IPS DF 6.9 (cell line): ENCODE measurements around the gene CUTC.
"Not testable (repeated sequence)": the region's sequence is repeated elsewhere in the genome, so short reads cannot be mapped to it uniquely, and the experiment has no call there.

Experiments
- DNase-seq: peaks from one replicate; pipeline ENCODE4 v3.0.0-alpha.2; 2013; ENCODE audit warnings: low read depth, low spot score
- H3K27ac ChIP-seq: one replicate; pipeline ENCODE4 v1.5.1; 2013; ENCODE audit warnings: low read length, control low read depth
- H3K27me3 ChIP-seq: 2 replicates; pipeline ENCODE4 v1.6.1; 2013; ENCODE audit warnings: mild to moderate bottlenecking, low read length; ENCODE audit not compliant: control insufficient read depth, insufficient read depth
- H3K36me3 ChIP-seq: 2 replicates; pipeline ENCODE4 v1.6.1; 2013; ENCODE audit warnings: low read length; ENCODE audit not compliant: control insufficient read depth, insufficient read depth
- H3K4me1 ChIP-seq: 2 replicates; pipeline ENCODE4 v1.6.1; 2013; ENCODE audit warnings: low read length; ENCODE audit not compliant: control insufficient read depth, insufficient read depth
- H3K4me3 ChIP-seq: 2 replicates; pipeline ENCODE4 v1.5.1; 2013; ENCODE audit warnings: mild to moderate bottlenecking, low read length
- H3K9me3 ChIP-seq: 2 replicates; pipeline ENCODE4 v1.6.1; 2013; ENCODE audit warnings: low read length, inconsistent platforms; ENCODE audit not compliant: control insufficient read depth, insufficient read depth
- WGBS: extraction: QIAGEN DNeasy Blood & Tissue Kit; methylation state at CpG from one replicate; pipeline ENCODE4 v1.1.7; 2013; ENCODE audit warnings: mixed read lengths, missing lambda C conversion rate; ENCODE audit not compliant: insufficient read length, insufficient coverage; 5-methylcytosine and 5-hydroxymethylcytosine counted together

Gene CUTC

GRCh38 chr10:99709480-99710229 lies 22.4 kb upstream of the CUTC start:
- peak; percentile 0 for DNase-seq
- Histone ChIP-seq H3K4me3 (no peak overlapping the region), H3K9me3 (no peaks in the 10 kb centered on the region), H3K4me1 (no peaks in the 10 kb centered on the region), H3K36me3 (no peaks in the 10 kb centered on the region; the same call in 1 of the 2 replicates), H3K27me3 (no peaks in the 10 kb centered on the region), H3K27ac (no peak overlapping the region)
- no CpG with 5 or more reads among the region's 4 CpGs for WGBS

GRCh38 chr10:99711129-99711719 lies 20.8 kb upstream of the CUTC start:
- Histone ChIP-seq H3K4me3 (no peak overlapping the region), H3K9me3 (no peaks in the 10 kb centered on the region), H3K4me1 (no peaks in the 10 kb centered on the region), H3K27me3 (no peaks in the 10 kb centered on the region), H3K27ac (no peak overlapping the region), H3K36me3 (peaks cover 1% of the 10 kb centered on the region; the same call in 1 of the 2 replicates)
- peak; percentile 16 for DNase-seq

GRCh38 chr10:99714446-99714845 lies 17.6 kb upstream of the CUTC start:
- Histone ChIP-seq H3K27ac (no peak overlapping the region), H3K36me3 (peaks cover 7% of the 10 kb centered on the region; the same call in 1 of the 2 replicates), H3K9me3 (no peaks in the 10 kb centered on the region), H3K4me3 (no peak overlapping the region), H3K27me3 (no peaks in the 10 kb centered on the region), H3K4me1 (no peaks in the 10 kb centered on the region)
- no CpG with 5 or more reads among the region's 5 CpGs for WGBS
- DNase-seq = no peak

- Histone ChIP-seq H3K9me3 (no peaks in the 10 kb centered on the region), H3K4me3 (no peak overlapping the region), H3K27me3 (no peaks in the 10 kb centered on the region), H3K4me1 (no peaks in the 10 kb centered on the region), H3K36me3 (peaks cover 10% of the 10 kb centered on the region; the same call in 1 of the 2 replicates), H3K27ac (no peak overlapping the region)
- no CpG with 5 or more reads among the region's 2 CpGs for WGBS
- DNase-seq = no peak
Observed at GRCh38 chr10:99720387-99720786, 11.6 kb upstream of the CUTC start.

GRCh38 chr10:99730026-99730425 lies 2.0 kb upstream of the CUTC start:
- WGBS = no CpG with 5 or more reads among the region's 1 CpG
- Histone ChIP-seq H3K4me1 (no peaks in the 10 kb centered on the region), H3K27ac (no peak overlapping the region), H3K4me3 (no peak overlapping the region), H3K9me3 (no peaks in the 10 kb centered on the region), H3K36me3 (peaks cover 6% of the 10 kb centered on the region; the same call in 1 of the 2 replicates), H3K27me3 (no peaks in the 10 kb centered on the region)
- DNase-seq = no peak

- peaks cover 6% of the 10 kb centered on the region; the same call in 1 of the 2 replicates for H3K36me3 ChIP-seq
- H3K4me1 ChIP-seq = no peaks in the 10 kb centered on the region
- WGBS = no CpG with 5 or more reads among the region's 16 CpGs
- peak overlapping the region; percentile 93 for H3K4me3 ChIP-seq
- H3K27ac ChIP-seq = no peak overlapping the region
- no peaks in the 10 kb centered on the region for H3K27me3 ChIP-seq
- H3K9me3 ChIP-seq = no peaks in the 10 kb centered on the region
- DNase-seq = no peak
Observed at GRCh38 chr10:99731306-99732032, 565 bp upstream of the CUTC start.

- Histone ChIP-seq H3K36me3 (peaks cover 2% of the 10 kb centered on the region; the same call in 1 of the 2 replicates), H3K27me3 (no peaks in the 10 kb centered on the region), H3K4me1 (no peaks in the 10 kb centered on the region), H3K9me3 (no peaks in the 10 kb centered on the region), H3K27ac (no peak overlapping the region), H3K4me3 (no peak overlapping the region)
- no peak for DNase-seq
- no CpG with 5 or more reads among the region's 8 CpGs for WGBS
Observed at GRCh38 chr10:99733366-99733765, 1.3 kb downstream of the CUTC start.

- WGBS = no CpG with 5 or more reads among the region's 10 CpGs
- H3K9me3 ChIP-seq, H3K27ac ChIP-seq, H3K4me3 ChIP-seq, H3K27me3 ChIP-seq, H3K36me3 ChIP-seq, DNase-seq, H3K4me1 ChIP-seq: not testable (repeated sequence)
Observed at GRCh38 chr10:99734111-99734510, 2.1 kb downstream of the CUTC start.

GRCh38 chr10:99740260-99740659 lies 8.2 kb downstream of the CUTC start:
- DNase-seq = no peak
- peaks cover 10% of the 10 kb centered on the region; the same call in 1 of the 2 replicates for H3K36me3 ChIP-seq
- no peaks in the 10 kb centered on the region for H3K4me1 ChIP-seq
- no peaks in the 10 kb centered on the region for H3K9me3 ChIP-seq
- no CpG with 5 or more reads among the region's 2 CpGs for WGBS
- H3K27ac ChIP-seq = no peak overlapping the region
- no peak overlapping the region for H3K4me3 ChIP-seq
- H3K27me3 ChIP-seq = no peaks in the 10 kb centered on the region

- no peak for DNase-seq
- H3K9me3 ChIP-seq = no peaks in the 10 kb centered on the region
- no peak overlapping the region for H3K4me3 ChIP-seq
- H3K36me3 ChIP-seq = peaks cover 10% of the 10 kb centered on the region; the same call in 1 of the 2 replicates
- no peaks in the 10 kb centered on the region for H3K4me1 ChIP-seq
- H3K27ac ChIP-seq = no peak overlapping the region
- WGBS = no CpG with 5 or more reads among the region's 3 CpGs
- H3K27me3 ChIP-seq = no peaks in the 10 kb centered on the region
Observed at GRCh38 chr10:99740933-99741559, 9.0 kb downstream of the CUTC start.
